Left lung (tissue), 10 donors: ENCODE data around the gene GRIP2. TPM values are rescaled to one million over a fixed set of nuclear protein-coding genes. Genes with fewer than 3 reads are reported as not detected.

Experiments
- ATAC-seq: fragments of 200-7000 bp; cut with Tn5 transposase; one replicate; pipeline ENCODE4 v1.9.1; 2020; ENCODE audit warnings: moderate library complexity
- DNase-seq, 4 donors: peaks; one replicate each; pipeline ENCODE4 v3.0.0-alpha.2; 2013 to 2020
- H3K27ac ChIP-seq, 2 donors: fragments of 200-600 bp; sonication (generic) in 1 of 2; one replicate each; pipeline versions ENCODE4 v1.5.0 to v1.8.0; 2020 to 2021
- H3K27me3 ChIP-seq, 2 donors: fragments of 200-600 bp; sonication (generic) in 1 of 2; one replicate each; pipeline versions ENCODE4 v1.5.0 to v1.8.0; 2020 to 2021
- H3K36me3 ChIP-seq, 2 donors: fragments of 200-600 bp; sonication (generic) in 1 of 2; one replicate each; pipeline versions ENCODE4 v1.5.0 to v1.8.0; 2020 to 2021
- H3K4me1 ChIP-seq, 2 donors: fragments of 200-600 bp; one replicate each; pipeline ENCODE4 v1.8.0; 2021
- H3K4me3 ChIP-seq, 2 donors: fragments of 200-600 bp; sonication (generic) in 1 of 2; one replicate each; pipeline versions ENCODE4 v1.5.0 to v1.8.0; 2020 to 2021; ENCODE audit warnings: mild to moderate bottlenecking in 1 of 2
- H3K9me3 ChIP-seq, 2 donors: fragments of 200-600 bp; sonication (generic) in 1 of 2; one replicate each; pipeline versions ENCODE4 v1.5.0 to v1.8.0; 2020 to 2021
- intact Hi-C, 2 donors: fragments of 100-400 bp; cut with DNase I; formaldehyde crosslinking; loops; one replicate each; pipeline versions ENCODE4 v1.11.2 to v1.14.2; 2022
- polyA plus RNA-seq, 6 donors: library from polyadenylated mRNA; unstranded; fragments of 120-200 nt; gene quantifications; one replicate each; pipeline ENCODE4 v1.2.1, GENCODE V29; 2013; ENCODE audit not compliant: insufficient read length in 6 of 6
- total RNA-seq, 2 donors: library from RNA; stranded (reverse); fragmentation: NEBNext Ultra II Directional; extraction: Animal tissue kit (Norgen Biotek cat#: 25700); gene quantifications; one replicate each; pipeline ENCODE4 v1.2.1, GENCODE V29; 2021
- TF ChIP-seq, protein P1 (sequence below), 2 donors: fragments of 200-600 bp; sonication (generic) in 1 of 2; IDR thresholded peaks; one replicate each; pipeline versions ENCODE4 v1.5.0 to v1.8.0; 2021; ENCODE audit warnings: antibody characterized with exemption in 2 of 2
- donor health status: DM: no; HTN: yes; CAD: no.
- donor health status: DM: no; HTN: no; CAD: no.

Gene GRIP2
- total and polyA plus RNA-seq, 8 donors, result 0.31 to 1.9 (median 1.1) TPM

DNA sequence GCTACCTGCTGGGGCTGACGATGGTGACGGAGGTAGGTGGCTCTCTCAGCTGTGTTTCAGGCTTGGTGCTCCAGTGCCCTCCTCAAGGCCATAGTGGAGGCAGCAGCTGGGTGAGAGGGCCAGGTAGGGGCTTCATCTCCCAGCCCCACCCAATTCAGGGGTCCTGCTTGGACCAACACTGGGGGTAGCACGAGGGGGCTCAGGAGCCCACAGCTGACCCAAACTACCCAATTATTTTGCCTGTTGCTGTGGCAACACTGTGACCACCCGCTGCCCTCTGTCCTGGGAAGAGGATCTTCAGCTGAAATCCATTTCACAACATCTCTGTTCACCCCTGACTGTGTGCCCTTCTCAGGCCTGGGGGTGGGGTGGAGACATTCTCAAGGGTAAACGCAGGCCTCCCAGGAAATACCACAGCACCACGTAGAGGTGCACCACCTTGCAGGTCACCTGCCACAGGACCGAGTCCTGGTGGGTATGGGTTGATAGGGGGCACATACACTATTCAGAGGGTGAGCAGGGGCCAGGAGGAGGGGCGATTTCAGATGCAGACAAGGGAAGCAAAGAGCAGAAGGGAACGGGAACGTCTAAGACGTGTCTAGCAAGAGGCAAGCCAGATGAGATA, 62.7 kb downstream of the GRIP2 start:
- TF ChIP-seq, protein P1, sequence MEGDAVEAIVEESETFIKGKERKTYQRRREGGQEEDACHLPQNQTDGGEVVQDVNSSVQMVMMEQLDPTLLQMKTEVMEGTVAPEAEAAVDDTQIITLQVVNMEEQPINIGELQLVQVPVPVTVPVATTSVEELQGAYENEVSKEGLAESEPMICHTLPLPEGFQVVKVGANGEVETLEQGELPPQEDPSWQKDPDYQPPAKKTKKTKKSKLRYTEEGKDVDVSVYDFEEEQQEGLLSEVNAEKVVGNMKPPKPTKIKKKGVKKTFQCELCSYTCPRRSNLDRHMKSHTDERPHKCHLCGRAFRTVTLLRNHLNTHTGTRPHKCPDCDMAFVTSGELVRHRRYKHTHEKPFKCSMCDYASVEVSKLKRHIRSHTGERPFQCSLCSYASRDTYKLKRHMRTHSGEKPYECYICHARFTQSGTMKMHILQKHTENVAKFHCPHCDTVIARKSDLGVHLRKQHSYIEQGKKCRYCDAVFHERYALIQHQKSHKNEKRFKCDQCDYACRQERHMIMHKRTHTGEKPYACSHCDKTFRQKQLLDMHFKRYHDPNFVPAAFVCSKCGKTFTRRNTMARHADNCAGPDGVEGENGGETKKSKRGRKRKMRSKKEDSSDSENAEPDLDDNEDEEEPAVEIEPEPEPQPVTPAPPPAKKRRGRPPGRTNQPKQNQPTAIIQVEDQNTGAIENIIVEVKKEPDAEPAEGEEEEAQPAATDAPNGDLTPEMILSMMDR (IDR thresholded peaks at IDR 0.05), result no peak

DNA sequence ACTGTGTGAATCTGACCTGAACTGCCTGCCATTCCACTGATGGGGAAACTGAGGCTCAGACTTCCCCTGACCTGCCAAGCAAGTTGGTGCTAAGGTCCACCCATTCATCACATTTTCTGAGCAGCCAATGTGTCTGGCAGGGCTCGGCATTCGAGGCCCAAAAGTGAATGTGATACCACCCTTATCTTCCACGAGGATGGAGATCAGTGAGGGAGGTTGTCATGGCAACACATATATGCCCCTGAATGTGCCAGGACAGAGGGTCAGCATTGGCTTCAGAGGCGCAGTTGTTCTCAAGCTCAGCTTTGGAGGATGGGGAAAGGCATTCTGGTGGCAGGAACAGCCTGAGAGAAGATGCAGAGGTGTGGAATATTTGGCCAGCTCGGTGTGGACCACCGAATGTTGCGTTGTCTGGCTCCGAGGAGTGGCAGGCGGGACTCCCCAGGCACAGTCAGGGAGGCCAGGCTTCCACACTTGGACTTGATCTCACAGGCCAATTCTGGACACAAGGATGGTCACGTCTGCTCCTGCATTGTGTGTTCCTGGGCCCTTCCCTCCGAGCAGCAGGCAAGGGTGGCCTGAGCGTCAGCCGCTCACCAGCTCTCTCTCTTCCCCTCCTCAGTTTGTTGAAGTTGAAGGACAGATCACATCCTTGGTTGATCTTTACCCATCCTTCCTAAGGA, 63.4 kb downstream of the GRIP2 start:
- TF ChIP-seq, protein P1 (IDR thresholded peaks at IDR 0.05), result no peak
- Histone ChIP-seq H3K4me1 (peaks cover 16 to 21% of the 10 kb centered on the region in 2 donors), H3K27ac (no peak overlapping the region), H3K4me3 (no peak overlapping the region), H3K36me3 (peaks cover 0 to 100% of the 10 kb centered on the region in 2 donors), H3K27me3 (no peaks in the 10 kb centered on the region), H3K9me3 (no peaks in the 10 kb centered on the region)
- intact Hi-C loops, result no loop called here
- DNase-seq (no peak), ATAC-seq (no peak)

More for the DNA sequence above, 62.7 kb downstream of the GRIP2 start:
- peaks cover 0 to 100% of the 10 kb centered on the region in 2 donors for H3K36me3 ChIP-seq
- H3K27ac ChIP-seq, result no peak overlapping the region
- intact Hi-C loops, result no loop called here
- H3K4me3 ChIP-seq, result no peak overlapping the region
- peaks cover 11 to 14% of the 10 kb centered on the region in 2 donors for H3K4me1 ChIP-seq
- H3K9me3 ChIP-seq, result no peaks in the 10 kb centered on the region
- DNase-seq (no peak), ATAC-seq (no peak)
- no peaks in the 10 kb centered on the region for H3K27me3 ChIP-seq

DNA sequence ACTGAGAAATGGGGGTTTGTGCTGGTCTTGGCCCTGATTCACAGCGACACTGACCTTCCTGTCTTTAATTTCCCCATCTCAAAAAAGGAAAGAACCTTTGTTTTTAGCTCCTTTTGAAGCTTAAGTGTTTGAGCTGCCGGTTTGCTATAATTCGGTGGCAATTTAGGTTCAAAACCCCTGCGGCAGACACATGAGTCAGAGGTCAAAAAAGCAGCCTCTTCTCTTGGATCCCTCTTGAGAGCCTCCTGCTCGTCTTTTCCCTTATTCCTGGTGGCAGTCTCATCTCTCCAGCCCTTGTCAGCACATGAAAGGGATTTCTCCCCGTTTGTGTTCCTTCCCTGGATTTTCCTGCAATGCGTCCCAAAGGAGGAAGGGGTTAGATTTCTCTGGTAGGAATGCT, 64.5 kb downstream of the GRIP2 start:
- Histone ChIP-seq H3K27me3 (no peaks in the 10 kb centered on the region), H3K27ac (no peak overlapping the region), H3K4me1 (peaks cover 16 to 21% of the 10 kb centered on the region in 2 donors), H3K9me3 (no peaks in the 10 kb centered on the region), H3K4me3 (no peak overlapping the region), H3K36me3 (peaks cover 0 to 100% of the 10 kb centered on the region in 2 donors)
- TF ChIP-seq, protein P1 (IDR thresholded peaks at IDR 0.05), result no peak
- no peak for ATAC-seq
- intact Hi-C loops, result no loop called here
- no peak for DNase-seq

DNA sequence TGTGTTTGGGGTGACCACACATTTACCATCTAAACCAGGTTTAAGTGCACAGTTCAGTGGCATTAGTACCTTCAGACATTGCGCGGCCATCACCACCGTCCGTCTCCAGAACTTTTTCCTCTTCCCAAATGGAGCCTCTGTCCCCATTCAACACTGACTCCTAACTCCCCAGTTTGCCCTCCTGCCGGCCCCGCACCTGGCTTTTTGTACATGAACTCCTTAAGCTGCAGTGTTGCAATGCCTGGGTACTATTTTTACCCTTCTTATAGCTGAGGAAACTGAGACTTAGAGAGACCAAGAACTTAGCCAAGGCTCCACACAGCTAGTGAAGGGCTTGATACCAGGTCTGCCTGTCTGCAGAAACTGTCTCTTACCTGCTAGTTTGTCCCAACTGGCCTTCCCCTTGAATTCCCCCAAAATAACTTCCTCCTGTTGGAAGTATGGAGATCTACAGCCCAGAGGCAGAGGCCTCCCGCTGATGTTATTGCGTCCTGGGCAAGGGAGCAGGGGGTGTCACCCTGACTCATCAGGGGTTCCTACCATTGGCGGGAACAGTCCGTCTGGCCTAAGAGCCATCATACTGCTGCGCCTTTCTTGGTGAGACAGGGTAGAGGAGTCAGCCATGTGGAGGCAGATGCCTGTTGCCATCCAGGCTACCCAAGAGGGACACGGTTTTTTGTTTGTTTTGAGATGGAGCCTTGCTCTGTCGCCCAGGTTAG, 65.6 kb downstream of the GRIP2 start:
- H3K27ac ChIP-seq, result no peak overlapping the region
- intact Hi-C loops, result loop anchor here in 1 of 2 donors (5.0 kb wide), 1 partner anchor 272 kb away; no protein-coding TSS in a partner anchor
- DNase-seq (no peak), ATAC-seq (no peak)
- H3K36me3 ChIP-seq, result peaks cover 0 to 100% of the 10 kb centered on the region in 2 donors
- no peaks in the 10 kb centered on the region for H3K9me3 ChIP-seq
- no peaks in the 10 kb centered on the region for H3K27me3 ChIP-seq
- H3K4me1 ChIP-seq, result peaks cover 16 to 21% of the 10 kb centered on the region in 2 donors
- H3K4me3 ChIP-seq, result no peak overlapping the region
- TF ChIP-seq, protein P1 (IDR thresholded peaks at IDR 0.05), result no peak
